Mucosa of descending colon (tissue), 3 donors: ENCODE measurements around the gene ARFGAP3. TPM values are rescaled to one million over a fixed set of nuclear protein-coding genes. Genes with fewer than 3 reads are reported as not detected.
A peak's percentile ranks its signal among the peaks of the same experiment; 100 is the strongest.

Source experiments
- ATAC-seq: fragments of 200-7000 bp; cut with Tn5 transposase; one replicate; pipeline ENCODE4 v1.9.1; 2020; ENCODE audit warnings: mild to moderate bottlenecking, moderate library complexity
- DNase-seq, 3 donors: peaks; one replicate each; pipeline ENCODE4 v3.0.0-alpha.2; 2020
- H3K36me3 ChIP-seq: fragments of 200-600 bp; one replicate; pipeline ENCODE4 v1.8.0; 2021; ENCODE audit warnings: low read depth, mild to moderate bottlenecking
- H3K4me1 ChIP-seq: fragments of 200-600 bp; one replicate; pipeline ENCODE4 v1.8.0; 2021; ENCODE audit warnings: low read depth, mild to moderate bottlenecking
- H3K4me3 ChIP-seq: fragments of 200-600 bp; one replicate; pipeline ENCODE4 v1.8.0; 2021; ENCODE audit warnings: mild to moderate bottlenecking
- H3K9me3 ChIP-seq: fragments of 200-600 bp; one replicate; pipeline ENCODE4 v1.8.0; 2021; ENCODE audit warnings: mild to moderate bottlenecking
- CTCF ChIP-seq: fragments of 200-600 bp; IDR thresholded peaks from one replicate; pipeline ENCODE4 v1.8.0; 2022; ENCODE audit warnings: antibody characterized with exemption, mild to moderate bottlenecking
- intact Hi-C, 2 donors: fragments of 100-400 bp; cut with DNase I in 1 of 2; cut with micrococcal nuclease in 1 of 2; formaldehyde crosslinking; loops; one replicate each; pipeline versions ENCODE4 v1.11.0 to v1.11.1; 2022; cut with DNase I, micrococcal nuclease
- total RNA-seq, 3 donors: library from RNA; stranded (reverse); fragmentation: NEBNext Ultra II Directional in 2 of 3; extraction: Animal tissue kit (Norgen Biotek cat#: 25700) in 2 of 3; gene quantifications; one replicate each; pipeline versions ENCODE4 v1.2.1 to v1.2.4, GENCODE V29; 2021 to 2023
- donor health status: DM: no; HTN: no; CAD: no; lungs with moderate emphysema.
- donor health status: DM: no; HTN: no; CAD: no.
- donor health status: DM: no; HTN: yes; CAD: no.

Gene ARFGAP3
- total RNA-seq, 3 donors from 2014 or later = 20.0 to 41.3 (median 34.3) TPM

GRCh38 chr22:42878561-42879305 is 21.7 kb upstream of the ARFGAP3 start:
- ATAC-seq (no peak), DNase-seq (peak in 1 of 3 donors; percentile 34)
- Histone ChIP-seq H3K4me1 (peaks cover 5% of the 10 kb centered on the region), H3K9me3 (no peaks in the 10 kb centered on the region), H3K4me3 (no peak overlapping the region), H3K36me3 (peaks cover 14% of the 10 kb centered on the region)
- no peak for TF ChIP-seq CTCF
- intact Hi-C loops = no loop called here

- H3K36me3 ChIP-seq = peaks cover 11% of the 10 kb centered on the region
- no peak overlapping the region for H3K4me3 ChIP-seq
- H3K9me3 ChIP-seq = no peaks in the 10 kb centered on the region
- DNase-seq (no peak), ATAC-seq (peak; percentile 8)
- H3K4me1 ChIP-seq = peaks cover 2% of the 10 kb centered on the region
- intact Hi-C loops = no loop called here
- TF ChIP-seq CTCF = no peak
These were observed 20.7 kb upstream of the ARFGAP3 start for GRCh38 chr22:42877597-42878340.

- no peak overlapping the region for H3K4me3 ChIP-seq
- intact Hi-C loops = no loop called here
- H3K9me3 ChIP-seq = no peaks in the 10 kb centered on the region
- no peak for TF ChIP-seq CTCF
- no peak for ATAC-seq
- H3K4me1 ChIP-seq = no peaks in the 10 kb centered on the region
- no peak for DNase-seq
- H3K36me3 ChIP-seq = peaks cover 11% of the 10 kb centered on the region
These were observed 20.1 kb upstream of the ARFGAP3 start for GRCh38 chr22:42877158-42877557.

- DNase-seq (no peak), ATAC-seq (no peak)
- Histone ChIP-seq H3K4me3 (no peak overlapping the region), H3K36me3 (peaks cover 11% of the 10 kb centered on the region), H3K9me3 (no peaks in the 10 kb centered on the region), H3K4me1 (no peaks in the 10 kb centered on the region)
- intact Hi-C loops = no loop called here
- no peak for TF ChIP-seq CTCF
These were observed 19.0 kb upstream of the ARFGAP3 start for GRCh38 chr22:42876041-42876440.

- Histone ChIP-seq H3K4me1 (no peaks in the 10 kb centered on the region), H3K9me3 (no peaks in the 10 kb centered on the region), H3K36me3 (peaks cover 10% of the 10 kb centered on the region), H3K4me3 (no peak overlapping the region)
- TF ChIP-seq CTCF = no peak
- no peak for DNase-seq
- intact Hi-C loops = no loop called here
- ATAC-seq = no peak
These were observed 16.9 kb upstream of the ARFGAP3 start for GRCh38 chr22:42874010-42874409.
